GM21825 (cell line): ENCODE results near the gene PTPRE.

Experiments
- ATAC-seq: cut with Tn5 transposase; IDR thresholded peaks from one replicate; pipeline ENCODE4 v1.9.1; 2021; ENCODE audit warnings: mild to moderate bottlenecking, moderate library complexity; ENCODE audit not compliant: unreplicated experiment

The PTPRE gene

DNA sequence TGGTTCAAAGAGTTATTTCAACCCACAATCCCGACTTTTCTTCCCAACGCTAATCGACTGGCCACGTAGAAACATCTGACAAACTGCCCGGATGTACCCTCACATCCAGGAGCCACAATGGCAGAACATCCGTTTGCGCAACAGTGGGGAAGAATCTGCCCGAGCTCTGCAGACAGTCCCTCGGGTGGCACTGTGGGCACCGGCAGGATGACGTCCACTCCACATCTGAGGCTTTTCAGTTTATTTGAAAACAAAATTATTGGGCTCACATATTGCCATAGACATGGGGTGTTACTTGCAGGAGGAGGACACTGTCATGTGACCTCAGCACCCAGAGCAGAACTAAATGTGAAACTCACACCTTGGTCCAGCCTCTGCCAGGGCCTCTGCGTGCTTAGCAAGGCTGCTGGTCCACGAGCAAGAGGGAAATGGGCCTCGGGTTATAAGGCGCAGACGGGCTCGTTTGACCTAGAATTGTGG is 135.3 kb downstream of the PTPRE start:
- no peak for ATAC-seq

DNA sequence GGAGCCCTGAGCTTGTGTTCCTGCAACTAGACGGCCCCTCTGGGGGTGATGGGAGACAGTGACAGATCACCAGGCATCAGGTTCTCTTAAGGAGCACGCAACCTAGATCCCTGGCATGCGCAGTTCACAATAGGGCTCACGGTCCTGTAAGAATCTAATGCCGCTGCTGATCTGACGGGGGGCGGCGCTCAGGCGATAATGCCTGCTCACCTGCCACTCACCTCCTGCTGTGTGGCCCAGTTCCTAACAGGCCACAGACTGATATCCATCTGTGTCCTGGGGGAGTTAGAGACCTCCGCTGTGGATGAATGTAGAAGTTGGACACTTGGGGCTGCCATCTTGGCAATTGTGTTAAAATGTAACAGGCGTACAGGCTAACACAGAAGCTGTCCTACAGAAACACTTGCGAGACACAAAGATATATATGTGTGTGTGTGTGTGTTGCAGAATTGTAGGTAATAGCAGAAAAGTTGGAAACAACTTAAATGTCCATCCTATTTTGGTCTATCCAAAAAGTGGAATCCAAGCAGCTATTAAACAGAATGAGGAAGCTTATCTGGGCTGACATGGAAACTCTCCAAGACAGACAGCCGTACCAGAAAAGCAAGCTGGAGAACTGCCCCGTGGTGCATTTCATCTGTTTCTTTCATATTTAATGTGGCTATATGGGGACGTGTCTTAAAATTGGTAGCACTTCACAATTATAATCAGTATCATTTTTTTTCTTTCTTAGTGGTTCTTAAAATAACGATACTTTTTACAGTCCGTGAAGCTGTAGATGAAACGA is 136.5 kb downstream of the PTPRE start:
- ATAC-seq: no peak

DNA sequence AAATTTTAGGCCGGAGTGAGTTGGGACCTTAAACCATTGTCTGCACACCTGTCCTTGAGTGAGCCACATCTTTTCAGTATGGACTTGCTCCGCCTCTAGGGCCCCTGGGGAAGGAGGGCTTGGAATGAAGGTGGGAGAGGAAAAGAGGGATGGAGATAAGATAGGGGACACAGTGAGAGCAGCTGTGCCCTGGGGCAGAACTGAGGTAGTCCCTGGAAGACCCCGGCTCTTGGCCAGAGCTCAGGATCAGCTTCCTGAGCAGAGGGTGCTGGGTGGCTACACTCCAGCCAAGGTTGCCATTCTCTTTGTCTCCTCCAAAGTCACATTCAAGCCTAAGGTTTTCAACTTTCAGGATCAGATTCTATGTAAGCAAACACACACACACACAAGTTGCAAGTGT is 137.3 kb downstream of the PTPRE start:
- ATAC-seq: no peak

GRCh38 chr10:128044961-128045832 is 138.3 kb downstream of the PTPRE start:
- ATAC-seq: no peak

- no peak for ATAC-seq
Observed at GRCh38 chr10:128045833-128046120, 138.9 kb downstream of the PTPRE start.

DNA sequence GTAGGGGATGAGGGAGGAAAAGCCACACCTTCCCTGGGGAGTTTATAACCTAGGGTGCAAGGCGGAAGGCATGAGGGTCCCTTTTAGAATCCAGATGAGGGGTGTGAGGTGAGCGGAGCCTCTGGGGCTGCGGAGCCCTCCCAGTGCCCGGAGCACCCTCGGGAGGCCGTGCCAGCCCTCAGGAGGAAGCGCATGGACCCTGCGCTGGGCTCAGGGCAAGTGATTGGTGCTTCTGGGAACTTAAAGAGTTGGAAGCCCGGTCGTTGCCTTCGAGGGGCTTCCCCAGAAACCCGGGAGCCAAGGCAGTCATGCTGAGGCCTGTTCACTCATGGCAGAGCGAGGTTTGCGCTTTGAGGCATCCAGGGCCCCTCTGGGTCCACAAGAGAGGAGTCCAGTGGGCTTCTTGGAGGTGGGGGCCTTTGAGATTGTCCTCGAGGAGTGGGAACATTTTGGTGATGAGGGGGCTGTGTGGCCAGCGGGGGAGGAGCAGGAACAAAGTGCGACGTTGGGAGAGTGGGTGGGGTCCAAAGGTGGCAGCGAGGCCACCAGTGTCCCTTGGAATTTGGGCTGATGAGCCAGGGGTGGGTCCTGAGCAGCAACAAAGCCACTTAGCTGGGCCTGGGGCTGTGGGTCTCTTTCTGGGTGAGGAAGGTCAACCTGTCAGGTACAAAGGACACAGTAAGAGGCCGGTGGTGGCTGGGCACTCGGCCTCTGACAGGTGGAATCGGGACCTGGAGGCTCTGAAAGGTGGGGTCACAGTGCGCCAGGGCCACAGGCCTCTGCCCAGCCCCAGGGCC is 139.5 kb downstream of the PTPRE start:
- ATAC-seq: no peak

DNA sequence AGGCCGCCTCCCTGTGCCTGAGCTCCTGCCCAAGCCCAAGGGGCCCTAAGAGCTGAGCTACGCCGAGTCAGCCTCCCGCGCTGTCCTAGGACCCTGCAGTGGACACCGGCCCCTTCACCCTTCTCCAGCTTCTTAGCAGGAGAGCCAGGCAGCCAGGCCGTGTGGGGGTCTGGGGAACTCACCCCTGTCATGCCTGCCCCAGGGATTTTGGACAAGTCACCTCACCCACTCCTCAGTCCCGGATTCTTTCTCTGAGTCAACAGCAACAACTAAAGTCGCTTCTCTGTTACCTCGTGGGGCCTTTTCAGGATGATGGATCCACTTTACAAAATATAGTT is 140.0 kb downstream of the PTPRE start:
- no peak for ATAC-seq

- peak; percentile 96 for ATAC-seq
Observed at GRCh38 chr10:128047351-128047750, 140.4 kb downstream of the PTPRE start.

DNA sequence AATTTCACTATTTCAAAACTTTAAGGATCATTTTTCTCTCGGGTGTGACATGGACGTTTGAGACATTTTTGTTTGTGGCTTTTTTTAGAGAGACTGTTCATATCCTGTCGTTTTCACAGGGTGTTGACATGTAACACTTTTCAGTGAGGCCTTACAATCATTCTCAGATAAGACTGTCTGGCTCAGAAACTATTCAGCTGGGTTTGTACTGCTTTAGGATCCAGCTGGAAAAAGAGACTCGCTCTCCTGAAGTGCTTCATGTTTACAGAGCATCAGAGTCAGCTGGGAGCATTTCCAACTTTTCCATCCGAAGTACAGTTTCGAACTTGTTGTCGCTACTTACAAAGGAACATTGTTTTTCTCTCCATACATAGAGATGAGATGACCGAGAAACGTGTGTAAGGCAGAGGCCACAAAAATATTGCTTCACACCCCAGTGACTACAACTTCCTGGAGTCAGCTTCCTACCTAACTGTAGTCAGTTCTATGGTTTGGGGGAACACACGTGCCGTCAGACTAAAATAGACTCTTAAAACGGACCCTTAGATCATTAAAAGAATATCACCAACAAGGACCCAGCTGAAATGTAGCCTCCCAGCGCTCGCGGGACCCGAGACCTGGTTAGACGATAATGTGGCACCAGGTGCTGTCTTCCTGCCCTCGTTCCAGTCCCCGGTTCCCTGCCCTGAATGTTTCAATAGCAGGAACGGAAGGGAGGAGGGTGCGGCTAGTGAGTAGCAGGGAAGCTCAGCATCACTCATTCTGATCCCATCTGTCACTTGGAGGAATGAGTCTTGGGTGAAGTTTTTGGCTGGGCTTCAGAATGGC is 141.3 kb downstream of the PTPRE start:
- ATAC-seq: peak; percentile 38

DNA sequence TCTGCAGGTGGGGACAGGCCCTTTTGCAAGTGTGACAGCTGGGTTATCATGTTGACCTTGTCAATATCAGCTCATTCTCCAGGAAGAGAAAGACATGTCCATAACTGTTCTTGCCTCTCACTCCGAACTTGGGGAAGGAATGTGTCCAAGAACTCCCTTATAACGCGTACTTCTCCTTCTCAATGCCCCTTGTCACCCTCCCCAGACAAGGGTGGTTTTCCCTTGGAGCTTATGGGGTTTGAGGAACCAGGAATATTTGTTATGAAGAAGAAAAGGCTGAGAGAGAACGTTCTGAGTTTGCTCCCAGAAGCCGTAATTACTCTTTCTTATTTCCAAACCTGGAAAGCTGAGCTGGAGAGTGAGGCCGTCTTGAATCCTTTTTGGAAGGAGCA is 141.9 kb downstream of the PTPRE start:
- ATAC-seq: no peak

GRCh38 chr10:128049226-128050120 is 142.6 kb downstream of the PTPRE start:
- ATAC-seq: no peak

- no peak for ATAC-seq
Observed at GRCh38 chr10:128050121-128050516, 143.2 kb downstream of the PTPRE start.

GRCh38 chr10:128050936-128051335 is 144.0 kb downstream of the PTPRE start:
- no peak for ATAC-seq

DNA sequence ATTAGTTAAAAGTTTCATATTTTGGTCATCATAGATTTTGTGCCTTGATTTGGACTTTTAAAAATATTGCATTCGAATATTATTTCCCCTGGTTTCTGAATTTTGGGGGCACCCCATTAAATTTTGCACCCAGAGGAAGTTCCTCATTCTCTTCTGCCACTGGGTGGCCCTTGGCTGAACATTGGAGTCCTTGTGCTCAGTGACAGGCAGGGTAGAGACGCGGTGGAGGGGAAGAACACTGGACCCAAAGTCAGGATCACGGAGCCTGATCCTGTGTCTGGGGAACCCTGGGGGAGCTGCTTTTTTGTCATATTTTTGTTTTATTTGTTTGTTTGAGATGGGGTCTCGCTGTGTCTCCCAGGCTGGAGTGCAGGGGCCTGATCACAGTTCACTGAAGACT is 144.6 kb downstream of the PTPRE start:
- ATAC-seq: no peak

DNA sequence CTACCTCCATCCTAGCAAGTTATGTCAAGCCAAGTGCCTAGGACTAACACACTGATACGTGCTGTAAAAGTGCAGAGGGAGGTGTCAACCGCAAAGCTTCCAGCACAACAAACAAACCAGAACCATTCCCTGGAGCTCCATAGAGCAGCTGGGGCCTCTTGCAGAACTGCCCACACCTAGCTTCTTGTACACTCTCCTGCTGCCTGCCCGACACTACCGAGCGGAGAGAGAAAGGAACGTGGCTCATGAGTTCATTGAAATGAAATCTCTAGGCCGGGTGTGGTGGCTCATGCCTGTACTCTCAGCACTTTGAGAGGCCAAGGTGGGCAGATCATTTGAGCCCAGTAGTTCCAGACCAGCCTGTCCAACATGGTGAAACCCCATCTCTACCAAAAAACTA is 145.8 kb downstream of the PTPRE start:
- ATAC-seq: no peak

DNA sequence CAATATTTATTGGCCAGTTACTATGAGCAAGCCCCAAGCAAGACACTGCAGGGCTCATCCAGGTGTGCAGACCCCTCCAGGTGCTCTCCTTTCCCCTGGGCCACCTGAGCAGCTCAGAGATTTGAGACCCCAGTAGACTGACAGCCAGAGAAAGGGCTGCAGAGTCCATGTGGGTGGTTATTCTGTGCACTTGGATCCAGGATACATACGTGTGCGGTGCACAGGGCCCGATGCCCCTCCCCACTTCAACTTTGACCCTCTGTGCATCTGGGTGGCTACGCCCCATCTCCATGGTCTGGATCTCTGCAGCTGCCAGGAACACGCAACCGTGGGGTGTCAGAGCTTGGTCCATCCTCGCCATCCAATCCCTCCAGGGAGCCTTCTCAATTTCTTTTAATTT is 146.5 kb downstream of the PTPRE start:
- ATAC-seq: no peak

GRCh38 chr10:128054163-128054970 is 147.5 kb downstream of the PTPRE start:
- ATAC-seq: no peak

DNA sequence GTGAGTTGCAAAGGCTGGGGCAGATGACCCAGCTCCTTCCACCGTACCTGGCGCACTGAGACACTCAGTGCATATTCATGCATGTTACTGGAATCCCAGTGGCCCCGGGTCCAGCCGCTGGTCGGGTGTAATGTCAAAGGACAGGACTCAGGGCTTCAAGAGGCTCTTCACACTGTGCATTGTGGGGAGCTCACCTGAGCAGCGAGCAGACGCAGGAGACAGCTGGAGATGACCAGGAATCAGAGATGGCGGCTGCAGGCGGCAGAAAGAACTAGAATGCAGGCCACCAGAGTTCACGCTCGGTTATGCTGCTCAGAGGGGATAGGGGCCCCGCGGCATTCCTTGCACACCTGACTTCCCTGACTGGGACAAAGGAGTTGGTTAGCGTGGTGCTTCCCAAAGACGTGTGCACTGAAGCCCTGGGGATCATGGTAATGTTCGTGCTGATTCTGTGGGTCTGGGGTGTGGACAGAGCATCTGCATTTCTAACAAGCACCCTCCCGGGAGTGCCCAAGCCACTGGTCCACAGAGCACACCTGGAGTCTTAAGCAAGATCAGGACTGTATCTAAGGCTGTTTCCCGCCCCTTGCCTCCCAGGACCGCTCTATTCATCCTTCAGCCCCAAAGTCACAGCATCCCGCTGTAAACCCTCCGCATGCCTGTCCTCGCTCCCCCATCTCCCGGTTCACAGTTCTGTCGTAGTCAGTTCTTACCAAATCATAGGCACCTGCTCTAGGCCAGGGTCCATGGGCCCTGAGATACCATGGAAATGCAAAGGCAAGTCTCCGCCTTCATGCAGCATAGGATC is 148.4 kb downstream of the PTPRE start:
- no peak for ATAC-seq
